ENCODE results near the gene HNRNPM.
A peak's percentile ranks its signal among the peaks of the same experiment; 100 is the strongest.

Gene HNRNPM

DNA sequence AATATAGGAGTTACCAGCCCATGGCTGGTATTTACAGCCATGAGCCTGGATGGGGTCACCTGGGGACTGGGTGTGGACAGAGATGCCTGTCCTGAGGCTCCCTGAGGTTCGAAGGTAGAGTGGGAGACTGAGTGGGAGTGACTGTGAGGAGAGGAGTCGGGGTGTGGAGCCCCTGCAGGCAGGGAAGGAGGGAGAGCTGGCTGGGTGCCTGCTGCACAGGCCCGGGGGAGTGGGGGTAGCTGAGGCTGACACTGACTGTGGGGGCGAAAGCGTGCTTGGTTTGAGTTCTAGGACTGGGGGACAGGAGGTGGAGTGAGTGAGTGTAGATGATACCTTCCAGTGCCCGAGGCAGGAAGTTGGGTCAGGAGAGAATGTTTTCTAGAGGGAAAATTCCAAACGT lies 47.5 kb upstream of the HNRNPM start:
- H2BK15ac ChIP-seq (ENCODE audit: low read length): no peak overlapping the region
- no peak overlapping the region for H4K91ac ChIP-seq (ENCODE audit: low read depth, low read length, poor library complexity)
- no peak overlapping the region for H2AFZ ChIP-seq (ENCODE audit: low read length)
- no peak overlapping the region for H3K27ac ChIP-seq (replicated peaks; ENCODE audit: low read length)
- no peak overlapping the region for H3K4ac ChIP-seq (ENCODE audit: low read length)
- H2BK120ac ChIP-seq (ENCODE audit: low read depth, low read length): no peak overlapping the region
- no peaks in the 10 kb centered on the region for H3K4me1 ChIP-seq (ENCODE audit: control insufficient read depth in 2 of 2, insufficient read depth in 1 of 2, low read depth in 1 of 2, low read length in 2 of 2)
- no peaks in the 10 kb centered on the region for H3K27me3 ChIP-seq (ENCODE audit: control insufficient read depth in 3 of 3, insufficient read depth in 3 of 3, low read depth in 1 of 3, low read length in 3 of 3)
- no peak overlapping the region for H2BK5ac ChIP-seq (ENCODE audit: low read length)
- no peak overlapping the region for H3K4me2 ChIP-seq (ENCODE audit: insufficient read depth, low read length, poor library complexity, severe bottlenecking)
- peaks cover 13 to 58% of the 10 kb centered on the region in 2 donors for H3K36me3 ChIP-seq (replicated peaks in 1 of 2; ENCODE audit: control insufficient read depth in 2 of 2, insufficient read depth in 2 of 2, low read length in 2 of 2)
- no peak overlapping the region for H3K18ac ChIP-seq (ENCODE audit: low read length)
- no peak overlapping the region for H2AK5ac ChIP-seq (ENCODE audit: low read depth, low read length)
- peaks cover 0 to 1% of the 10 kb centered on the region in 2 donors for H3K9me3 ChIP-seq (replicated peaks in 1 of 2; ENCODE audit: control insufficient read depth in 2 of 2, insufficient read depth in 1 of 2, low read depth in 1 of 2, low read length in 2 of 2)
- no peak overlapping the region for H4K8ac ChIP-seq (ENCODE audit: low read depth, low read length)
- peak overlapping the region; percentile 22 for H3K9ac ChIP-seq (ENCODE audit: low read depth, low read length, poor library complexity)
- peak overlapping the region; percentile 35 for H3K23ac ChIP-seq (ENCODE audit: low read depth, low read length, poor library complexity)
- no peak overlapping the region for H3K14ac ChIP-seq (ENCODE audit: low read length)
- H2BK12ac ChIP-seq (ENCODE audit: low read length): no peak overlapping the region
- WGBS, 2 donors (ENCODE audit: extremely low coverage in 2 of 2, insufficient read length in 2 of 2, insufficient replicate concordance in 1 of 2): no CpG with 5 or more reads among the region's 7 CpGs
- peaks cover 38% of the 10 kb centered on the region for H3K79me1 ChIP-seq (ENCODE audit: low read depth, low read length)
- no peak overlapping the region for H3K4me3 ChIP-seq (ENCODE audit: low read length in 2 of 2)
- DNase-seq (ENCODE audit: low spot score): no peak

DNA sequence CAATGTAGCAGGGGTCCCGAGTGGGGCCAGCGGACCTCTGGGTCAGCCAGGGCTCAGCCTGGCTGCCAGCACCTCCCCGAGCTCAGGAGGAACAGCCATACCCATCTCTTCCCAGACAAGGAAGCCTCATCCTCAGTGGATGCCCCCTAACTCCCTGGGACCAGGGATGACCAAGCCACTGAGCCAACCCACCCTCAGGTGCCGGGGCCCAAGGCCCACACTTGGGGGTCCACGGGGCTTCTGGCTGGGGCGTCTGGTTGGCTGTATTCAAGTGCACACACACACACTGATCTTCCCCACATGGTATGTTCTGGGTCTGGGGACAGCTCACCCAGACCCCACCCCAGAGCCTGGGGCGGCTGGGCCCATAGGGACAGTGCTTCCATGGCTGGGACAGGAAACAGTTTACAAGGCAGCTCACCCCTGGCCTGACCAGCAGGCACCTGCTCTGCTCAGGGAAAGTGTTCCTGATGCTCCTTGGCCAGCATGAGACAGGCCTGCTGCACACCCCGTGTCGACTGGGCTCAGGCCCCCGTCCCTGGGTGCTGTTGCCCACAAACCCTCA lies 46.9 kb upstream of the HNRNPM start:
- Histone ChIP-seq H4K8ac (ENCODE audit: low read depth, low read length) (no peak overlapping the region), H3K79me1 (ENCODE audit: low read depth, low read length) (peaks cover 38% of the 10 kb centered on the region), H3K36me3 (replicated peaks in 1 of 2; ENCODE audit: control insufficient read depth in 2 of 2, insufficient read depth in 2 of 2, low read length in 2 of 2) (peaks cover 14 to 62% of the 10 kb centered on the region in 2 donors), H3K27me3 (ENCODE audit: control insufficient read depth in 3 of 3, insufficient read depth in 3 of 3, low read depth in 1 of 3, low read length in 3 of 3) (no peaks in the 10 kb centered on the region), H2AFZ (ENCODE audit: low read length) (no peak overlapping the region), H2AK5ac (ENCODE audit: low read depth, low read length) (peak overlapping the region; percentile 7), H2BK5ac (ENCODE audit: low read length) (no peak overlapping the region), H2BK15ac (ENCODE audit: low read length) (no peak overlapping the region), H3K4me1 (ENCODE audit: control insufficient read depth in 2 of 2, insufficient read depth in 1 of 2, low read depth in 1 of 2, low read length in 2 of 2) (no peaks in the 10 kb centered on the region), H3K23ac (ENCODE audit: low read depth, low read length, poor library complexity) (no peak overlapping the region), H3K18ac (ENCODE audit: low read length) (no peak overlapping the region), H2BK12ac (ENCODE audit: low read length) (no peak overlapping the region), H3K4me3 (ENCODE audit: low read length in 2 of 2) (no peak overlapping the region), H3K4me2 (ENCODE audit: insufficient read depth, low read length, poor library complexity, severe bottlenecking) (no peak overlapping the region), H3K4ac (ENCODE audit: low read length) (no peak overlapping the region), H3K9ac (ENCODE audit: low read depth, low read length, poor library complexity) (no peak overlapping the region), H2BK120ac (ENCODE audit: low read depth, low read length) (no peak overlapping the region), H3K14ac (ENCODE audit: low read length) (no peak overlapping the region), H4K91ac (ENCODE audit: low read depth, low read length, poor library complexity) (no peak overlapping the region), H3K27ac (replicated peaks; ENCODE audit: low read length) (no peak overlapping the region), H3K9me3 (replicated peaks in 1 of 2; ENCODE audit: control insufficient read depth in 2 of 2, insufficient read depth in 1 of 2, low read depth in 1 of 2, low read length in 2 of 2) (peaks cover 0 to 1% of the 10 kb centered on the region in 2 donors)
- no peak for DNase-seq (ENCODE audit: low spot score)
- WGBS, 2 donors (ENCODE audit: extremely low coverage in 2 of 2, insufficient read length in 2 of 2, insufficient replicate concordance in 1 of 2): no CpG with 5 or more reads among the region's 10 CpGs

DNA sequence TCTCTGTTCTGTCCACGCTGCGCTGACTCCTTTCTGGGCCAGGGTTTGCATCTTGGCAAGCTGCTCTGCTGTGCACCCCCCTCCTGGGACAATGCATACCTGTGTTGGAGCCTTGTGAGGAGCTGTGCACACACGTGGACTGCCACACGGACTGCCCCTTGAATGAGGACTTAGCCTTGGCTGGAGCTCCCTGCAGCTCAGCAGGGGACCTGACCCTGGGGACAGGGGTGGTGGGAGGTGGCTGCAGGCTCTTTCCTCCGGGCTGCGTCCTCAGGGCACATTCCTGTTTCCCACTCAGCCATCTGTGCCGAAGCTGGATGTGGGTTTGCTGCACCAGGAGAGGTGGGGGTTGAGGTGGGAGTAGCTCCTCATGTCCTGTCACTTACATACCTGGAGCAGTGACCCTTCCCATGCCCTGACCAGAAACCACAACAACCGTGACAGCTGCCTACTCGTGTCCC lies 46.4 kb upstream of the HNRNPM start:
- Histone ChIP-seq H4K8ac (ENCODE audit: low read depth, low read length) (no peak overlapping the region), H3K36me3 (replicated peaks in 1 of 2; ENCODE audit: control insufficient read depth in 2 of 2, insufficient read depth in 2 of 2, low read length in 2 of 2) (peaks cover 14 to 62% of the 10 kb centered on the region in 2 donors), H3K27ac (replicated peaks; ENCODE audit: low read length) (no peak overlapping the region), H3K14ac (ENCODE audit: low read length) (no peak overlapping the region), H3K9ac (ENCODE audit: low read depth, low read length, poor library complexity) (peak overlapping the region; percentile 30), H3K4me1 (ENCODE audit: control insufficient read depth in 2 of 2, insufficient read depth in 1 of 2, low read depth in 1 of 2, low read length in 2 of 2) (no peaks in the 10 kb centered on the region), H3K18ac (ENCODE audit: low read length) (no peak overlapping the region), H3K23ac (ENCODE audit: low read depth, low read length, poor library complexity) (no peak overlapping the region), H4K91ac (ENCODE audit: low read depth, low read length, poor library complexity) (no peak overlapping the region), H2AK5ac (ENCODE audit: low read depth, low read length) (no peak overlapping the region), H3K4ac (ENCODE audit: low read length) (no peak overlapping the region), H2AFZ (ENCODE audit: low read length) (no peak overlapping the region), H3K27me3 (ENCODE audit: control insufficient read depth in 3 of 3, insufficient read depth in 3 of 3, low read depth in 1 of 3, low read length in 3 of 3) (no peaks in the 10 kb centered on the region), H3K4me3 (ENCODE audit: low read length in 2 of 2) (no peak overlapping the region), H3K4me2 (ENCODE audit: insufficient read depth, low read length, poor library complexity, severe bottlenecking) (no peak overlapping the region), H2BK120ac (ENCODE audit: low read depth, low read length) (peak overlapping the region; percentile 87), H3K9me3 (replicated peaks in 1 of 2; ENCODE audit: control insufficient read depth in 2 of 2, insufficient read depth in 1 of 2, low read depth in 1 of 2, low read length in 2 of 2) (peaks cover 0 to 1% of the 10 kb centered on the region in 2 donors), H3K79me1 (ENCODE audit: low read depth, low read length) (peaks cover 35% of the 10 kb centered on the region), H2BK12ac (ENCODE audit: low read length) (no peak overlapping the region), H2BK15ac (ENCODE audit: low read length) (no peak overlapping the region), H2BK5ac (ENCODE audit: low read length) (no peak overlapping the region)
- WGBS, 2 donors (ENCODE audit: extremely low coverage in 2 of 2, insufficient read length in 2 of 2, insufficient replicate concordance in 1 of 2): no CpG with 5 or more reads among the region's 9 CpGs
- DNase-seq (ENCODE audit: low spot score): no peak

GRCh38 chr19:8399681-8400188 lies 45.0 kb upstream of the HNRNPM start:
- Histone ChIP-seq H4K91ac (ENCODE audit: low read depth, low read length, poor library complexity) (no peak overlapping the region), H3K79me1 (ENCODE audit: low read depth, low read length) (peaks cover 35% of the 10 kb centered on the region)

More at GRCh38 chr19:8399681-8400188, 45.0 kb upstream of the HNRNPM start:
- Histone ChIP-seq H3K27ac (replicated peaks; ENCODE audit: low read length) (no peak overlapping the region), H3K14ac (ENCODE audit: low read length) (no peak overlapping the region), H3K27me3 (ENCODE audit: control insufficient read depth in 3 of 3, insufficient read depth in 3 of 3, low read depth in 1 of 3, low read length in 3 of 3) (no peaks in the 10 kb centered on the region), H3K23ac (ENCODE audit: low read depth, low read length, poor library complexity) (peak overlapping the region; percentile 16), H2BK15ac (ENCODE audit: low read length) (no peak overlapping the region), H2AFZ (ENCODE audit: low read length) (no peak overlapping the region), H2AK5ac (ENCODE audit: low read depth, low read length) (no peak overlapping the region), H3K4me1 (ENCODE audit: control insufficient read depth in 2 of 2, insufficient read depth in 1 of 2, low read depth in 1 of 2, low read length in 2 of 2) (no peaks in the 10 kb centered on the region), H3K36me3 (replicated peaks in 1 of 2; ENCODE audit: control insufficient read depth in 2 of 2, insufficient read depth in 2 of 2, low read length in 2 of 2) (peaks cover 16 to 70% of the 10 kb centered on the region in 2 donors), H3K9me3 (replicated peaks in 1 of 2; ENCODE audit: control insufficient read depth in 2 of 2, insufficient read depth in 1 of 2, low read depth in 1 of 2, low read length in 2 of 2) (peaks cover 0 to 1% of the 10 kb centered on the region in 2 donors), H3K18ac (ENCODE audit: low read length) (no peak overlapping the region), H3K4ac (ENCODE audit: low read length) (no peak overlapping the region), H3K4me3 (ENCODE audit: low read length in 2 of 2) (no peak overlapping the region), H2BK5ac (ENCODE audit: low read length) (no peak overlapping the region), H4K8ac (ENCODE audit: low read depth, low read length) (no peak overlapping the region), H2BK120ac (ENCODE audit: low read depth, low read length) (no peak overlapping the region), H3K9ac (ENCODE audit: low read depth, low read length, poor library complexity) (peak overlapping the region; percentile 60), H3K4me2 (ENCODE audit: insufficient read depth, low read length, poor library complexity, severe bottlenecking) (no peak overlapping the region), H2BK12ac (ENCODE audit: low read length) (no peak overlapping the region)
- WGBS, 2 donors (ENCODE audit: extremely low coverage in 2 of 2, insufficient read length in 2 of 2, insufficient replicate concordance in 1 of 2): no CpG with 5 or more reads among the region's 34 CpGs
- DNase-seq (ENCODE audit: low spot score): no peak

Data from neuronal stem cell (in vitro differentiated cells).